H9 (cell line): ENCODE data around the gene PPP2R3C. TPM values are rescaled to one million over a fixed set of nuclear protein-coding genes. Genes with fewer than 3 reads are reported as not detected.

Experiments
- DNase-seq: peaks from one replicate; pipeline ENCODE4 v3.0.0-alpha.2; 2017
- H2AFZ ChIP-seq: one replicate; pipeline ENCODE4 v1.6.1; 2013; ENCODE audit warnings: mild to moderate bottlenecking, low read length, control low read depth, moderate library complexity
- H2AK5ac ChIP-seq: 2 replicates; pipeline ENCODE4 v1.6.1; 2013; ENCODE audit warnings: low read length, control low read depth, mixed read lengths; ENCODE audit not compliant: insufficient read length
- H2BK120ac ChIP-seq: one replicate; pipeline ENCODE4 v1.6.1; 2013; ENCODE audit warnings: low read depth, mild to moderate bottlenecking, low read length, control low read depth, inconsistent platforms; ENCODE audit not compliant: poor library complexity, severe bottlenecking
- H2BK12ac ChIP-seq: 2 replicates; pipeline ENCODE4 v1.6.1; 2013; ENCODE audit warnings: low read length, control low read depth, mixed read lengths, low read depth; ENCODE audit not compliant: insufficient read length
- H2BK15ac ChIP-seq: 2 replicates; pipeline ENCODE4 v1.6.1; 2013; ENCODE audit warnings: low read depth, low read length, control low read depth
- H2BK20ac ChIP-seq: one replicate; pipeline ENCODE4 v1.6.1; 2013; ENCODE audit warnings: low read depth, mild to moderate bottlenecking, low read length, control low read depth, inconsistent platforms; ENCODE audit not compliant: poor library complexity, severe bottlenecking
- H2BK5ac ChIP-seq: 2 replicates; pipeline ENCODE4 v1.6.1; 2013; ENCODE audit warnings: low read length, control low read depth, mixed read lengths; ENCODE audit not compliant: insufficient read length
- H3K14ac ChIP-seq: 2 replicates; pipeline ENCODE4 v1.6.1; 2013; ENCODE audit warnings: low read length, control low read depth; ENCODE audit not compliant: insufficient read depth
- H3K18ac ChIP-seq: 2 replicates; pipeline ENCODE4 v1.6.1; 2013; ENCODE audit warnings: low read depth, mild to moderate bottlenecking, mixed read lengths, low read length, control low read depth; ENCODE audit not compliant: insufficient read length
- H3K23ac ChIP-seq: 2 replicates; pipeline ENCODE4 v1.6.1; 2013; ENCODE audit warnings: low read length, control low read depth, mixed read lengths, low read depth; ENCODE audit not compliant: insufficient read length
- H3K23me2 ChIP-seq: 2 replicates; pipeline ENCODE4 v1.6.1; 2013; ENCODE audit warnings: low read depth, mild to moderate bottlenecking, mixed read lengths, low read length, control low read depth; ENCODE audit not compliant: insufficient read length, poor library complexity, severe bottlenecking
- H3K27ac ChIP-seq: 2 replicates; pipeline ENCODE4 v1.5.1; 2013; ENCODE audit warnings: low read length, control low read depth, mixed read lengths, low read depth; ENCODE audit not compliant: insufficient read length
- H3K27me3 ChIP-seq: 2 replicates; pipeline ENCODE4 v1.6.1; 2013; ENCODE audit warnings: low read length, control low read depth, inconsistent platforms; ENCODE audit not compliant: insufficient read depth
- H3K4ac ChIP-seq: 2 replicates; pipeline ENCODE4 v1.6.1; 2013; ENCODE audit warnings: low read depth, mild to moderate bottlenecking, control low read depth, inconsistent platforms, low read length, moderate library complexity
- H3K4me1 ChIP-seq: 2 replicates; pipeline ENCODE4 v1.6.1; 2013; ENCODE audit warnings: low read length, control low read depth, inconsistent platforms; ENCODE audit not compliant: insufficient read depth
- H3K4me2 ChIP-seq: 2 replicates; pipeline ENCODE4 v1.6.1; 2013; ENCODE audit warnings: low read length, control low read depth, mixed read lengths; ENCODE audit not compliant: insufficient read length, insufficient read depth
- H3K56ac ChIP-seq: 2 replicates; pipeline ENCODE4 v1.6.1; 2013; ENCODE audit warnings: low read depth, mild to moderate bottlenecking, mixed read lengths, low read length, control low read depth; ENCODE audit not compliant: insufficient read length
- H3K79me1 ChIP-seq: 2 replicates; pipeline ENCODE4 v1.6.1; 2013; ENCODE audit warnings: low read depth, mild to moderate bottlenecking, moderate library complexity, low read length, control low read depth, inconsistent platforms; ENCODE audit not compliant: insufficient read depth, poor library complexity, severe bottlenecking
- H3K79me2 ChIP-seq: 2 replicates; pipeline ENCODE4 v1.6.1; 2013; ENCODE audit warnings: low read length, control low read depth, inconsistent platforms; ENCODE audit not compliant: insufficient read depth
- H3K9ac ChIP-seq: 2 replicates; pipeline ENCODE4 v1.6.1; 2013; ENCODE audit warnings: low read length, control low read depth, mixed read lengths; ENCODE audit not compliant: insufficient read length; ENCODE audit errors: extremely low read depth
- H3K9me3 ChIP-seq: one replicate; pipeline ENCODE4 v1.6.1; 2013; ENCODE audit warnings: low read depth, low read length, inconsistent platforms; ENCODE audit not compliant: control insufficient read depth
- H3T11ph ChIP-seq: one replicate; pipeline ENCODE4 v1.6.1; 2013; ENCODE audit warnings: mild to moderate bottlenecking, low read length, control low read depth, inconsistent platforms
- H4K20me1 ChIP-seq: one replicate; pipeline ENCODE4 v1.6.1; 2013; ENCODE audit not compliant: control insufficient read depth, insufficient read length, insufficient read depth
- H4K5ac ChIP-seq: 2 replicates; pipeline ENCODE4 v1.6.1; 2013; ENCODE audit warnings: low read depth, mild to moderate bottlenecking, mixed read lengths, low read length, control low read depth; ENCODE audit not compliant: insufficient read length
- H4K8ac ChIP-seq: replicated peaks from 2 replicates; pipeline ENCODE4 v1.6.1; 2013; ENCODE audit warnings: low read length, control low read depth, mixed read lengths, low read depth; ENCODE audit not compliant: insufficient read length
- H4K91ac ChIP-seq: 2 replicates; pipeline ENCODE4 v1.6.1; 2013; ENCODE audit warnings: low read depth, mild to moderate bottlenecking, moderate library complexity, mixed read lengths, low read length, control low read depth; ENCODE audit not compliant: insufficient read length
- H3K27ac Mint-ChIP-seq, 3 experiments: 2 replicates in 2 of 3; 3 replicates in 1 of 3; pipeline ENCODE4 v1.8.0; 2020 to 2021; ENCODE audit warnings: mixed read lengths in 3 of 3, mild to moderate bottlenecking in 1 of 3, moderate library complexity in 1 of 3
- H3K27me3 Mint-ChIP-seq: 2 replicates; pipeline ENCODE4 v1.8.0; 2021; ENCODE audit warnings: low read depth, mild to moderate bottlenecking, moderate library complexity, mixed read lengths
- H3K36me3 Mint-ChIP-seq, 3 experiments: 2 replicates in 2 of 3; 3 replicates in 1 of 3; pipeline ENCODE4 v1.8.0; 2020 to 2021; ENCODE audit warnings: low read depth in 3 of 3, mixed read lengths in 3 of 3; ENCODE audit not compliant: insufficient read depth in 1 of 3
- H3K4me1 Mint-ChIP-seq, 2 experiments: 2 replicates each; pipeline ENCODE4 v1.8.0; 2020; ENCODE audit warnings: mixed read lengths in 2 of 2
- H3K4me3 Mint-ChIP-seq, 2 experiments: 2 replicates in 1 of 2; 3 replicates in 1 of 2; pipeline ENCODE4 v1.8.0; 2020 to 2021; ENCODE audit warnings: mild to moderate bottlenecking in 2 of 2, mixed read lengths in 2 of 2, moderate library complexity in 1 of 2
- H3K9me3 Mint-ChIP-seq, 2 experiments: 2 replicates in 1 of 2; 3 replicates in 1 of 2; pipeline ENCODE4 v1.8.0; 2020; ENCODE audit warnings: mild to moderate bottlenecking in 2 of 2, mixed read lengths in 2 of 2, moderate library complexity in 1 of 2
- CTCF ChIP-seq: fragments of 200-600 bp; sonication (generic); conservative IDR thresholded peaks from 3 replicates; pipeline ENCODE4 v1.8.0; 2021; ENCODE audit warnings: antibody characterized with exemption, mild to moderate bottlenecking
- WGBS: extraction: QIAGEN DNeasy Blood & Tissue Kit; methylation state at CpG from one replicate; pipeline ENCODE4 v1.1.7; 2013; ENCODE audit warnings: missing lambda C conversion rate, low lambda C conversion rate, mixed read lengths; ENCODE audit not compliant: insufficient read length; ENCODE audit errors: extremely low coverage; 5-methylcytosine and 5-hydroxymethylcytosine counted together
- total RNA-seq: library from RNA; stranded (reverse); gene quantifications from 2 replicates; pipeline ENCODE4 v1.2.1, GENCODE V29; 2021

Gene PPP2R3C
- total RNA-seq, 1 experiment from 2014 or later, result 51.1 TPM

- Histone ChIP-seq H3T11ph (no peak overlapping the region), H3K14ac (no peak overlapping the region), H3K4ac (no peak overlapping the region), H4K5ac (no peak overlapping the region), H4K8ac (no peak overlapping the region), H2BK20ac (no peak overlapping the region), H3K23ac (no peak overlapping the region), H3K4me1 (no peaks in the 10 kb centered on the region; the same call in 1 of the 2 replicates), H3K4me2 (no peak overlapping the region), H3K27ac (no peak overlapping the region), H3K18ac (no peak overlapping the region), H3K23me2 (no peaks in the 10 kb centered on the region), H3K79me2 (no peaks in the 10 kb centered on the region), H3K27me3 (no peaks in the 10 kb centered on the region), H4K91ac (no peak overlapping the region), H3K9ac (no peak overlapping the region), H2AFZ (no peak overlapping the region), H4K20me1 (no peaks in the 10 kb centered on the region), H2AK5ac (no peak overlapping the region), H2BK15ac (no peak overlapping the region), H3K56ac (no peak overlapping the region), H2BK5ac (no peak overlapping the region), H2BK12ac (no peak overlapping the region), H3K79me1 (no peaks in the 10 kb centered on the region), H2BK120ac (no peak overlapping the region), H3K9me3 (no peaks in the 10 kb centered on the region)
- Mint-ChIP-seq H3K36me3 (peaks cover 6 to 7% (median 6%) of the 10 kb centered on the region in 3 experiments; a peak in 6 of 7 replicates), H3K4me3 (no peak overlapping the region), H3K9me3 (no peaks in the 10 kb centered on the region), H3K27me3 (no peaks in the 10 kb centered on the region), H3K4me1 (peaks cover 0 to 8% of the 10 kb centered on the region in 2 experiments; a peak in 2 of 4 replicates), H3K27ac (peak overlapping the region in 2 of 3 experiments; percentile 3 to 9; a peak in 1 of 7 replicates)
- TF ChIP-seq CTCF, result no peak
- WGBS, result 100% methylated on average over 1 of the region's 8 CpGs
- DNase-seq, result no peak
Measured at GRCh38 chr14:35158951-35159653, 37.3 kb upstream of the PPP2R3C start.
